ENCODE results near the gene MEMO1.
"Not testable (repeated sequence)": the region's sequence is repeated elsewhere in the genome, so short reads cannot be mapped to it uniquely, and the experiment has no call there.

Gene MEMO1

DNA sequence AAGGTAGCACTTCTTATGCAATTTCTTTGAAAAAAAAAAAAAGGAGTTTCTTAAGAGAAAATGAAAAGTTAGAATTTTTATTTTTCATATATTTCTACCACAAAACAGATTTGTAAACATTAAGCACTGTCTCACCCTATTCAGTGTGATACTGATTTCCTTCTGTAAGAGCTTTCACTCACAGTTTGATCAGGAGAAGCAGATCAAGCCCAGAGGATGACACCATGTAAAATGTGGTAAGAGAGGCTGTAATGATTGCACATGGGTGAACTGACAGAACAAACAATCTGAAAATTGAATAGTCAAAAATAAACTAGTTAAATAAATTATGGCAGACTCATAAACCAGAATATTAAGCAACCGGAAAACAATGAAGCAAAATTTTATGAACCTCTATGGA lies 54.5 kb downstream of the MEMO1 start:
- no peak for DNase-seq

DNA sequence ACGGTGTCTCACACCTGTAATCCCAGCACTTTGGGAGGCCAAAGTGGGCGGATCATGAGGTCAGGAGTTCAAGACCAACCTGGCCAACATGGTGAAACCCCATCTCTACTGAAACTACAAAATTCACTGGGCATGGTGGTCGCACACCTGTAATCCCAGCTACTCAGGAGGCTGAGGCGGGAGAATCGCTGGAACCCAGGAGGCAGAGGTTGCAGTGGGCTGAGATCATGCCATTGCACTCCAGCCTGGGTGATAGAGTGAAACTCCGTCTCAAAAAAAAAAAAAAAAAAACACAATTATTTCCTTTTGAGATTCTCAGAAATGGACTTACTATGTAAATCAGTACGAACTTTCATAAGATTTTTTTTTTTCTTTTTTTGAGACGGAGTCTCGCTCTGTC lies 57.7 kb downstream of the MEMO1 start:
- DNase-seq = not testable (repeated sequence)

DNA sequence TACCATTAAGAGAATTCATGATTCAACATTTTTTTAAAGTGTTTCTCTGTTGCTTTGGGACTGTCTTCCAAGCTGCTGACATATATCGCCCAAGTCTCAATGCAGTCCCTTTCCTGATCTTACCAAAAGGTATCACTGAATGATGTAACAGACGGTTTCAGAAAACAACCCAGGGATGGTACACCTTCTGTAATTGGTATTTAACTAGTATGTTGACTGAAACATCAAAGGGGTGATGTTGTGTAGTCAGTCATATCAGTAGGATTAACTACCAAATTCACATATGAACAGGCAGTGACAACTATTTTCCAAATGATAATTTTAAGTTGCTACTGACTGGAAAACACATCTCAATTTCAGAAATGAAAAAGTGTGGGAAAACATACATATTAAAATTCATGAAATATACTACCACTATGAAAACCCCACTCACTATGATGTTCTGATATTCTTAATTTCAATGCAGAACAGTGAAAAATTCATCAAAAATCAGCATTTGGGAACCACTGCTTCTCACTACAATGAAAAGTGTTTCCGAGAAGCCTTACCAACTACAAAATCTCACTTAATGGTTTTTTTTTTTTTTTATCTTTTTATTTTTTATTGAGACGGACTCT lies 59.8 kb downstream of the MEMO1 start:
- DNase-seq = no peak

DNA sequence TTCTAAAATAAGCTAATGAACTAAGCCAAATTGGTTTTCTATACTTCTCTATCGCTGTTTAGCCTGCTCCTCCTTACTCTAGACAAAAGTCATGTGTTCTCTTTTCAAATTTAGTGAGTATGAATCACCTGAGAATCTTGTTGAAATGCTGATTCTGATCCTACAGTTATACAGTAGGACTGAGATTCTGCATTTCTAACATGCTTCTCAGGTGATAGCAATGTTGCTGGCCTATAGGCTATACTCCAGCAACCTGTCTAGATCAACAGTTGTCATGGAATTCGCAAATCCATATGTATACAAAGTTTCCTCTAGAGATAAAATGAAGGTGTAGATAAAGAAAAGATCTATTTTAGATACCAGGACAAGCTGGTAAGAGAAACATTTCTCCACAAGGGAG lies 62.9 kb downstream of the MEMO1 start:
- no peak for DNase-seq

DNA sequence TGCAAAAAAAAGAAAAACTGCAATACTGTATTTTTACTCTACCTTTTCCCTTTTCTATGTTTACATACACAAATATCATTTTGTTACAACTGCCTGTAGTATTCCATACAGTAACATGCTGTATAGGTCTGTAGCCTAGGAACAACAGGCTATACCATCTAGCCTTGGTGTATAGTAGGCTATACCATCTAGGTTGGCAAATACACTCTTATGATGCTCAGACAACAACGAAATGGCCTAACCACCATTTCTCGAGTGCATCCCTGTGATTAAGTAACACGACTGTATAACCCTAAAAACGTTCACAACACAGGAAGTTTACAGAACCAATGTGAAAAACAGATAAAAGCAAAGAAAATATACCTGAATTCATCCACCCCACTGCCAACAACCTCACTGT lies 64.0 kb downstream of the MEMO1 start:
- no peak for DNase-seq

DNA sequence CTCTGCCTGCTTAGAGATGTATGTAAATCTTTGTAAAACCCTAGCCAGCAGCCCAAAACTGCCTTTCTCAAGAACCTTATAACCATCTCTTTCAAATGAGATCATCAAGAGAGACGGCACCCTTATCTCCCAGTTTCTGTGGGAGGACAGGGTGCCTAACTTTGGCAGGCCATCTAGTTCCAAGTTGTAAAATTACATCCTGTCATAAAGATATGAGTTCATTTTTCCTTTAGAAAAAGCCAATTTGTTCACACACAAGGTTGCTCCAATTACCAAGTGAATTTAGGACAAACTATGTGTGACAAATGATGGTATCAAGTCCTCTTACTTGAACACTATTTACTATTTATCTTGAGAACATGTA lies 65.3 kb downstream of the MEMO1 start:
- DNase-seq = no peak

DNA sequence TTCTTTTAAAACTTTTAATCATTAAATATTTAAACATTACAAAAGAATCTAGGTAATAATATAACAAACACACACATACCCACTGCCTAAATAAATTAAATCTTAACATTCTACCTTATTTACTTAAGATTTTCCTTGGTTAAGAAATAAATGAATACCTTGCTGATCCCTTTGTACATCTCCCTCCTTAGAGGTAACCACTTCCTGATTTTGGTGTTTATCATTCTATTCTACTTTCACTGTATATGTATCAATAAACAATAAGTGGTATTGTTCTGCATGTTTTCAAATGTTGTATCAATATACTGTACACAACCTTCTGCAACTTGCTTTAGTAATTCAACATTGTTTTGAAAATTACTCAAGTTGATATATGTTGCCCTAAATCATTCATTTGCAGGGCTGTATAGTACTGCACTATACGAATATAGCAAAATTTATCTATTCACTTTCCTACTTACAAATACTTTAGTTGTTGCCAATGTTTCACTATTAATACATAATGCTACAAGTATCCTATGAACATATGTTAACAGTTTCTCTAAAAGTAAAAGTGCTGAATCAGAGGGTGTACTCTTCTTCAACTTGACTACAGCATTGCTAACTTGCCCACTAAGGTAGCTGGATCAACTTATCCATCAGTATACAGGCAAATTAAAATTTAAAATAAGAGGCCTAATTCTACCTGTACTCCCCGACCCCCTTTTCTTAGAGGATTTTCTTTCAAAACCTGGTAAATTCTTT lies 65.8 kb downstream of the MEMO1 start:
- no peak for DNase-seq

DNA sequence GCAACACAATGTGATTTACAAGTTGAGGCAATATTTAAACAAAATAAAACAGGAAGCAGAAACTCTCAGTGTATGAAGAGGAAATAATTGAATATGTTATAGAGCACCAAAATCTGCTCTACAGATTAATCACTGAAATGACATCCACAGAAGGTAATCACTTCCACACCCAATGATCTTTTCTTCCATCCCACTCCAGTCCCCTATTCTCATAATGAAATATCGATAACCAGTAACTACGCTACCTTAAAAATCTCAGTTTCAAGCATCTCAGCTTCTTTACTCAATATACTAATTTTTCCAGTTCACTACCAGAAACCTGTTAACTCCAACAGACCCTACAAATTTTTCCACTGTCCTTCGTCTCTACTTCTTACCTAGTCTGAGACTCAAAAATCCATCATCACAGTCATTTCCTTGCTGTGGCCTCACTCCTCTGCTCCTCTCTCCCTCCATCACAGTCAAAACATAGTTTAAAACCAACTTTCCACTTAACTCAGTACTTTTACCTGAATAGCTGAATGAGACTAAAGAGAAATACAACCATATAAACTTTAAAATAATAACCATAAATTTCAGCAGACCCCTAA lies 67.1 kb downstream of the MEMO1 start:
- no peak for DNase-seq

DNA sequence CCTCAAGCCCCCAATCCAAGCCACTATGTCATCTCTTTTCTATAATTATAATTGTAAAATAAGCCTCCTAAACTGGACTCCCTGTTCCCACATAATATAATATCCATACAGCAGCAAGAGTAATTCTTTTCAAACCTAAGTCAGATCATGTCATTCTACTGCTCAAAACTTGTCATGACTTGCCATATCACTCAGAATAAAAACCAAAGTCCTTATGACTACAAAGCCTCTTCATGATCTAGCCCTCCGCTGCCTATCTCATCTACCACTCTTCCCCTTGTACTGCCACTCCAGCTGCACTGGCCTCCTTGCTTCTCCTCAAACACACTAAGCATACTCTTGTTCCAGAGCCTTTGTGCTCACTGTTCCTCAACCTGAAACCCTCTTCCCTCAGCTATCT lies 69.9 kb downstream of the MEMO1 start:
- DNase-seq = no peak

DNA sequence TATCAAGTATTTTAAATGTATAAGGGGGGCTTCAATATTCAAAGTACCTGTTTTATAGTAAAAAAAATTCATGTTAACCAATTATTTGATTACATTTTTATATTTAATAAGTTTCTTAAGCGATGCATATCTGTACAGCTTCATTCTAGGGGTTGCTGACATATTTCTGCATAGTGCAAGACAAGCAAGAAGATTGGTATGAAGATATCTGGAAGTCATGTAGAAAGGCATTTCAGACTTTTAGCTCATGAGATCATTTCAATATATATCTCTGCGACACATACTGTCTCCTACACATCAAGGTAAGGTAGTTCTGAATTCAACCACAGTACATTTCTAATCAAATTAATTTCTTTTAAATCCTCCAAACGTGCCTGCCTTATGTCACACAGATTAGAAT lies 73.1 kb downstream of the MEMO1 start:
- no peak for DNase-seq

DNA sequence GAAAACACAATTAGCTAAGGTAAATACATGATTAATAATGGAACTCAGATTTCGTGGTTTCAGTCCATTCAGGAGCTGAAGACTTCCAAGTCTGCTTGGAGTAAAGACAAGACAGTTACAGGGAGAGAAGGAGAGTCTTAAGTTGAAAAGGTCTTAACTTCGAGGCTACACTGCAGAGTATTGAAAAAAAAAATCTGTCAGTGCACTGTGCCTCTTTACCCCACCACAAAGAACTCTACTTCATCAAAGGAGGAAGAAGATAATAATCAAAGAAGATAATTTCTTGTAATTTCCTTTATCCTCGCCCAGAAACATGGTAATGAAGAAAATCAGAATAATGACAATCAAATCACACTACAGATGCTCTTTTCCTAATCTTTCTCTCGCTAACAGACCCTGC lies 75.4 kb downstream of the MEMO1 start:
- no peak for DNase-seq

DNA sequence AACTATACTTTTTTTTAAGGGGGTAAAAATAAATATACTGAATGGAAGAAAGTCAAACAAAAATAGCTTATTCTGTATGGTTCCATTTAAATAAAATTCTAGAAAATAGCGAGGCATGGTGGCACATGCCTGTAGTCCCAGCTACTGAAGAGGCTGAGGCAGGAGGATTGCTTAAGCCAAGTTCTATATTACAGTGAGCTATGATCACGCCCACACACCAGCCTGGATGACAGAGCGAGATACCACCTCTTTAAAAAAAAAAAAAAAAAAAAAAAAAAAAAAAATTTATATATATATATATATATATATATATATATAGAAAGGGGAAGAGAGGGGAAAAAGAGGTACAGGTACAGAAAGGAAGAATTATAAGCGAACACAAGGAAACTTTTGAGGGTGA lies 77.7 kb downstream of the MEMO1 start:
- DNase-seq = no peak

DNA sequence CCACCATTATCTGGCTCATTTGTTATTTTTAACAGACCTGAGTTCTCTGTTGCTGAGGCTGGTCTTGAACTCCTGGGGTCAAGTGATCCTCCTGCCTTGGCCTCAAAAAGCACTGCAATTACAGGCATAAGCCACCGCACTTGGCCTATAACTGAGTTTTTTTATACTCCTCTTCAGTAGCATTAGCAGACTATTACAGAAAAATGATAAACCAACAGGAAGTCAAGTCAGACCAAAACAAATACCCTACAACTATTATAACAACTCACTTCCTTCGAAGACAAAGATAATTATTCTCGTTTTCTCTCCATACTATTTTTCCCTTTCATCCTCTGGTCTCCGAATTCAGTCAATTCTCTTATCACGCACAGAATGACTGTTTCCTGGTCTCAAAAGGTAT lies 78.2 kb downstream of the MEMO1 start:
- DNase-seq = no peak

DNA sequence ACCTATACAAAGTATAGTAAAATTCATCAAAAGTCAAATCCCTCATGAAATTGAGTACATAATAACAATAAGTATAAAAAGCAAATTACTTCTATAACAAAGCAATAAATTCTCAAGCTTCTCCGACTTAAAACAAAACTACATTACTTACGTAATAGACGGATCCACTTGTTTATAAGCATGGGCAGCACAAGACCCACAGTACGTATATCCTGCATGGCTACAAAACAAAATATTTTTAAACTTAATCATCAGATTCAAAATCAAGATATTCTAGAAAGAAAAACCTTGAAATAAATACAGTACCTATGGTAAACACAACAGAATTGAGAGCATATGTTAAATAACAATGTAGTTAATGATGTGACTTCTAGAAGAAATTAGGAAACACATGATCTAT lies 78.9 kb downstream of the MEMO1 start:
- DNase-seq = no peak

DNA sequence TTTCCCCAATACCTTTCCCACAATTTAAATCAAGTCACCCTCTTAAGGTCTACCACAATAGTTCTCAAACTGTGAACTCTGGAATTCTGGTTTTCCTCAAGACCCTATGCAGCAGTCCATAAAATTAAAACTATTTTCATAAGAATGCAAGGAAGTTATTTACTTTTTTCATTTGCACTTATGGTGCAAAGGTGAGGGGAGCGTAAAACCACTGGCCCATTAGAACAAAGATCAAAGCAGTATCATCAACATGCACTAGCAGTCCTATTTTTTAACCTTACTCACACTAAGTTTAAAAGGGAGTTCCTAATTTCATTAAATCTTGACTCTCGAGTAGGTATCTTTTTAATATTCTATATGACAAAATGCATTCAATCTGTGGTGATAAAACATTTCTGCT lies 85.3 kb downstream of the MEMO1 start:
- no peak for DNase-seq

DNA sequence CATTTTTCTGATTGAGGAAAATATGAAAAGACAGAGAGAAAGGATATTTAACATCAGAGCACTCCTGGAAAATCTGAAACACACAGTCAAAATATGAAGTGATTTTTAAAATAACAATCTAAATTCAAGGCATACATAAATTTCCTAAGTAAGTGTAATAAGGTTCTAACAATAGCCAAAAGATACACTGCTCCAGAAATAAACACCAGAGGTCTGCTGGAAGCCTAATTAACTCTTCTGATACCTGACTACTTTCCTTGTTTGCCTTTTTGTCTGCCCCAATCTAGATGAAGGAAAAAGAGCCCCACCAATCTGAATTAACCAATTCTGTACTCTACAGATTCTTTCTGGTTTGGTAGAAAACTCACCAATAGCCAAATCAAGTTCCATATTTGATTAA lies 87.1 kb downstream of the MEMO1 start:
- DNase-seq = no peak

DNA sequence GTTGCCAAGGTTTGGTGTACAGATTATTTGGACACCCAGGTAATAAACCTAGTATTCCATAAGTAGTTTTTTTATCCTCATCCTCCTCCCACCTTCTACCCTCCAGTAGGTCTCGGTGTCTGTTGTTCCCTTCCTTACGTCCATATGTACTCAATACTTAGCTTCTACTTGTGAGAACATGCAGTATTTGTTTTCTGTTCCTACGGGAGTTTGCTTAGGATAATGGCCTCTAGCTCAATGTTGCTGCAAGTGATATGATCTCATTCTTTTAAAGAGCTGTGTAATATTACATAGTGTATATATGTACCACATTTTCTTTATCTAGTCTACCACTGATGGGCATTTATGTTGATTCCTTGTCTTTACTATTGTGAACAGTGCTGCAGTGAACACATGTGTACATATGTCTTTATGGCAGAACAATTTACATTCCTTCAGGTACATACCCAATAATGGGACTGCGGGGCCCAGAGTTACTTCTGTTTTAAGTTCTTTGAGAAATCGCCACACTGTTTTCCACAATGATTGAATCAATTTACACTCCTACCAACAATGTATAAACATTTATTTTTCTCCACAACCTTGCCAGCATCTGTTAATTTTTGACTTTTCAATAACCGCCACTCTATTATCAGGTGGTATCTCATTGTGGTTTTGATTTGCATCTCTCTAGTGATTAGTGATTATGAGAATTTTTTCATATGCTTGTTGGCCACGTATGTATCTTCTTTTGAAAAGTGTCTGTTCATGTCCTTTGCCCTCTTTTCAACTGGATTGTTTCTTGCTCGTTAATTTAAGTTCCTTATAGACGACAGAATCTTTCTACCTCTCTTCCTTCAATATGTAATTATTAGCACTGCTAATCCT lies 88.0 kb downstream of the MEMO1 start:
- DNase-seq = no peak

DNA sequence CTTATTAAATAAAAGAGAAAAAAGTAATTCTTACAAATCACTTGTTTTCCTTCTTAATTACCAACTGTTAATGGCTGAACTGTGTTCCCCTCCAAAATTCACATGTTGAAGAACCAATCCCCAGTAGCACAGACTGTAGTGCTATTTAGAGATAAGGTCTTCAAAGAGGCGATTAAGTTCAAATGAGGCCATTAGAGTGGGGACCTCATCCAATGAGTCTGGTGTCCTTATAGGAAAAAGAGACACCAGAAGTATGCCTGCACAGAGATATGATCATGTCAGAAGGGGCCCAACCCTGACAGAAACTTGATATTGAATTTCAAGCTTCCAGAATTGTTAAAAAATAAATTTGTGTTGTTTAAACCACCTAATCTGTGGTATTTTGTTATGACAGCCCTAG lies 89.8 kb downstream of the MEMO1 start:
- no peak for DNase-seq

DNA sequence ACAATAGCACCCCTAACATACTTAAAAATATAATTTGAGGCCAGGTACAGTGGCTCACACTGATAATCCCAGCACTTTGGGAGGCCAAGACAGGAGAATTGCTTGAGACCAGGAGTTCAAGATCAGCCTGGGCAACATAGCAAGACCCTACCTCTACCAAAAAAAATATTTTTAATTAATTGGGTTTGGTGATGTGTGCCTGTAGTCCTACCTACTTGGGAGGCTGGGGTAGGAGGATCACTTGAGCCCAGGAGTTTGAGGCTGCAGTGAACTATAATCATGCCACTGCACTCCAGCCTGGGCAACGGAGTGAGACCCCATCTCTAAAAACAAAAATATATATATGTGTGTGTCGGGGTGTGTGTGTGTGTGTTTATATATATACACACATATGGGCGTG lies 91.3 kb downstream of the MEMO1 start:
- no peak for DNase-seq

DNA sequence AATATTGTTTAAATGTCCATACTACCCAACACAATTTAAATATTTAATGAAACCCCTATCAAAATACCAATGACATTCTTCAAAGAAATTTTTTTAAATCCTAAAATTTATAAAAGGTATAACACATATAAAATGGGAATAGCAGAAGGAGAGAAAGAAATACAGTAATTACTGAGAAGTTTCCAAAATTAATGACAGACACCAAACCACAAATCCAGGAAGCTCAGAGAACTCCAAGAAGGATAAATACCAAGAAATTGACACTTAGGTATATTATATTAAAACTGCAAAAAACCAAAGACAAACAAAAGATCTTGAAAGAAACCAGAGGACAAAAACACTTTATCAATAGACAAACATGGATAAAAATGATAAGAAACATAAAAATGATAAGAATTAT lies 101.1 kb downstream of the MEMO1 start:
- no peak for DNase-seq

DNA sequence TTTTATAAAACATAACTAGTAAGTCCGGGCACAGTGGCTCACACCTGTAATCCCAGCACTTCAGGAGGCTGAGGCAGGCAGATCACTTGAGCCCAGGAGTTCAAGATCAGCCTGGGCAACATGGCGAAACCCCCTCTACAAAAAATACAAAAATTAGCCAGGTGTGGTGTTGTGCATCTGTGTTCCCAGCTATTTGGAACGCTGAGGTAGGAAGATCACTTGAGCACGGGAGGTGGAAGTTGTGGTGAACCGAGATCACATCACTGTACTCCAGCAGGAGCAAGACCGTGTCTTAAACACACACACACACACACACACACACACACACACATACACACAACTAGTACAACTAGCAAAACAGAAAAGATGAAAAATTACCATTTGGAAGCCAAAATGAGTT lies 103.3 kb downstream of the MEMO1 start:
- not testable (repeated sequence) for DNase-seq

DNA sequence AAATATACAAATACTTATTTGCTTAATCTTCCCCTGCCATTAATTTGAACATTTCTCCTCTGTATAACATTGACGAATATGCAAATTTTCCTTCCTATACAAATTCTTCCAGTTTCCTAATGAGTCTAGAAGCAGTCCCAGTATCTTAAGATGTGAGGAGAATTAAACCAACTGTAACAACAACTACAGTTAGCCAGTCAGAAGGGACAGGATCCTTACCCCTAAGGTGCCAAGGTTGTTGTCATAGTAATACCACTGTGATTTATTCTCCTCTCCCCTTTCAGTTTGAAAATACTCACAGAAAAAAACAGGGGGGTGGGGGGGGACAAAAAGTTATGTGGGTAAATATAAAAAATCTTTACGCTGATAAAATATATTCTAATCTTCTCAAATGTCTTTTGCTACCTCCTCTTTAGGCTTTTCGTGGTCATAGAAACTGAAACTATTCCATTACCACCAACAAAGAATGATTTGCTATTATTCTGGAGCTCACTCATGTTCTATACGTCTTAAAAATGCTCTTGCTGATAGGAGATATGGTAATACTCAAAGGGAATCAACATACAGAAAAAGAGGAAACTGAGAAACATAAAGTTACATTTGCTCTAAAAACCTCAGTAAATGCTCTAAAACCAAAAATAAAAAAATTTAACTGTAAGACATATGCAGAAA lies 107.6 kb downstream of the MEMO1 start:
- no peak for DNase-seq

DNA sequence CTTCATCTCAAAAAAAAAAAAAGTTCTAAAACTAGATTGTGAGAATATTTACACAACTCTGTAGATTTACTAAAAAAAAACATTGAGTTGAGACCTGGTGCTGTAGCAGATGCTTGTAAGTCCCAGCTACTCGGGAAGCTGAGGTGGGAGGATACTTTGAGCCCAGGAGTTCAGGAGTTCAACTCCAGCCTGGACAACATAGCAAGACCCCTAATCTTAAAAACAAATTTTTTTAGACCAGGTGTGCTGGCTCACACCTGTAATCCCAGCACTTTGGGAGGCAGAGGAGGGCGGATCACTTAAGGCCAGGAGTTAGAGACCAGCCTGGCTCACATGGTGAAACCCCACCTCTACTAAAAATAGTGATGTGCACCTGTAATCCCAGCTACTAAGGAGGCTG lies 108.9 kb downstream of the MEMO1 start:
- DNase-seq = no peak
